ENCODE data around the gene RPL31.

RPL31 gene

DNA sequence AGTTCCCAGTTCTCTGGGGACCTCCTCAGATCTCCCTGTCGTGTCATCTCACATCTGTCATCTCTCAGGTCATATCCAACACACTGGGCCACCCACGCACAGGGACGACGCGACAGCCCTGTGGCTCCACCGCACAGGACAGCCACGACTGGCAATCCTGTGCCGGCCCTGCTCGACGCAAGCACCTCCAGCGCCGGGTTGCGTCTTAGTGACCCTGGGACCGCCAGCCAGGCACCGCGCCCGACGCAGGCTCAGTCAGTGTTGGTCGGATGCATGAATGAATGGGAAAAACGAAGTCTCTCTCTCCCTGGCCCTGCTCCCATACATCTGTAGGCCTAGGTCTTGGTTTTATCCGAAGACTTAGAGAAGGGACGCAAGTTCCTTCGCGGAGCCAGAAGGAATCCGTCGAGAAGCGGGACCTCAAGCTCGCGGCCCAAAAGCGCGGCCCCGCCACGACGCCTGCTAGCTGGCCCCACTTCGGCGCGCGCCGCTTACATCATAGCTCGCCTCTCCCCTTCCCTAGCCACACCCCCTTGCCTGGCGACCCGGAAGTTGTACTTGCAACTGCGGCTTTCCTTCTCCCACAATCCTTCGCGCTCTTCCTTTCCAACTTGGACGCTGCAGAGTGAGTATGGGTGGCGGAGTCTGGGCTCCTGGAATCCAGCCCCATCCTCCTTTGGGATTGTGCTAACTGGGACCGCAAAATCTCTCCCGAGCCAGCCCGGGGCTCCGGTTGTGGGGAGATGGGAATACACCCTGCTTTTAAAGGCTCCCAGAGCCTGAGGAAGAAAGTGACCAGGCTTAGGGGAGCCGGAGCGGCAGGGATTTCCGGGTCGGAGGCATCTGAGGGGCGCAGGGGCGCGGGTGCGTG is at the start of gene RPL31:
Gene RPL31 (plus strand): TSS at position 599 of the 871 bp plus-strand sequence. CDS start 413 bp downstream, outside the sequence.
- DNase-seq (ENCODE audit: low spot score): peak; percentile 99

DNA sequence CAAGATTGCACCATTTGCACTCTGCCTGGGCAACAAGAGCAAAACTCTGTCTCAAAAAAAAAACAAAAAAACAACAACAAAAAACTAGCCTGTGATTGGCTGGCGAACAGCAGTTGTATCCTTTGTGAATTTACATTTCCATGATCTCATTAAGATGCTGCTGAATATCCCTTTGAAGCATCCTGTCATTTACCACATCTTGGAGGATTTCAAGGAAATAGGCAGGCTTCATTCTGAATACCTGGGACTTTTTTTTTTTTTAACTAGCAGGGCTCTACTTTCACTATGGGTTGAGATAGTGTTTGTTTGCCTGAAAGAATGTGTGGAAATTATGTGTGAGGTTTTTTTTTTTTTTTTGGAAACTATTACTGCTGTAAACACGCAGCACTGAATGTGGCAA is 49.6 kb upstream of the RPL31 start:
- DNase-seq (ENCODE audit: low spot score): no peak

DNA sequence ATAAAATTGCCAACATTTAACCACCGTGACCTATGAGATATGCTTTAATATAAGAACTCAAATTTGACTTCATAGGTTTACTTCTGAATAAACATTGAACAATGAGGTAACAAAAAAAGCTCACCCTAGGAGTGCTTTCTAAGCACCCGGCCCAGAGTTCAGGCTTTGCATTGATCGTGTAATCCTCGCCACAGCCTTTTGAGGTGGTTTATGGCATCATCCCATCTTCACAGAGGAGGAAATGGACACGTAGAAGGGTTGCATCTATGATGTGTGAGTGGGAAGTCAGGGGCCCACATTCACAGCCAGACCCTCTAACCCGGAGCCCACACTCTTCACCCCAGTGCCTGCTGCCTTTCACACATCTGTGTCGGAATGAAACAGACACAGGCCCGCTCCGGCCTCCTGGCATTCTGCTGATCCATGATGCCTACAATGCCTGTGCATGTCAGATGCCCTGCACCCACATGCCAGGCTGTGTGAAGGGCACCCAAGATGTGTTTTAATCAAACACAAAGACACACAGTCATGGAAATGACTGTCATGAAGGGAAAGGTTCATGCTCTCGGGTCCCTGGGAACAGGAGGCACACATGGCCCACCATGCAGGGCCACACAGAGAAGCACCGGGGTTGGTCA is 48.6 kb upstream of the RPL31 start:
- no peak for DNase-seq (ENCODE audit: low spot score)

DNA sequence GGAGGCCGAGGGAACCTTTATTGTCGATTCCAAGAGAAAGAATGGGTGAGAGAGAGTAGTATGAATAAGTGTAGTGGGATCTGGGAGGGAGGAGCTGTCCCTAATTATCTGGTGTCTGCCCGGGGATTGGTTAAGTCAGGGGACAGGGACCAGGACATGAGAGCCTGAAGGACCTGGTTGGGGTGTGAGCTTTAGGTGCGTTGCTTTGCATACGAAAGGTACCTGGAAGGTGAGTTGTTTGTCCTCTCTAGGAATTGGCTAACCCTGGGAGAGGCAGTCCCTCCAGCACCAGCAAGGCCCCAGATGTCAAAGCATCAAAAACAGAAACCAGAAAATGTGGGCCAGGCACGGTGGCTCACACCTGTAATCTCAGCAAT is 48.1 kb upstream of the RPL31 start:
- no peak for DNase-seq (ENCODE audit: low spot score)

DNA sequence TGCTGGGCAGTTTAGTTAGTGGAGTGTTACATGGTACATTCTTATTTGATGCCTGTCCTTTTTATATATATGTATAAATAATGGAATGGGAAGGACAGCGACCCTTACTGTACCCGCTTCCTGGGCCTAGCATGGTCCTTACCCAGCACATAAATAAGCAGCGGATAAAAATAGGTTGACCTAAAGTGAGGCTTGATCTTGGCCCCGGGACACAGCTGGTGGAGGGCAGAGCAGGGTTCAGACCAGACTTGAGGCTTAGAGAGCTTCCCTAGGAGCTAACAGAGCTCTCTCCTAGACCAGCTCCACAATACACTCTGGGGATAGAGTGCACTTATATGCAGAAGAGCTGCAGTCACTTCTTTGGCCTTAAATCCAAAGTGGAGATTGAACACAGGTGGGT is 46.9 kb upstream of the RPL31 start:
- DNase-seq (ENCODE audit: low spot score): no peak

DNA sequence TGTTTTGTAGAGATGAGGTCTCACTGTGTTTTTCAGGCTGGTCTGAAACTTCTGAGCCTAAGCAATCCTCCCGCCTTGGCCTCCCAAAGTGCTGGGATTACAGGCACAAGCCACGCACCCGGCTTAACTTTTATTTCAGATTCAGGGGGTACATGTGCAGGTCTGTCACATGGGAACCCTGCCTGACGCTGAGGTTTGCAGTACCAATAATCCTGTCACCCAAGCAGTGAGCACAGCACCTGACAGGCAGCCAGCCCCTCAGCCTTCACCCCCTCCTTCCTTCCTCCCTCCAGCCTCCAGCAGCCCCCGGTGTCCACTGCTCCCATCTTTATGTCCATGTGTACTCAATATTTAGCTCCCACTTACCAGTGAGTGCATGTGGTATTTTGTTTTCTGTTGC is 46.0 kb upstream of the RPL31 start:
- DNase-seq (ENCODE audit: low spot score): no peak

DNA sequence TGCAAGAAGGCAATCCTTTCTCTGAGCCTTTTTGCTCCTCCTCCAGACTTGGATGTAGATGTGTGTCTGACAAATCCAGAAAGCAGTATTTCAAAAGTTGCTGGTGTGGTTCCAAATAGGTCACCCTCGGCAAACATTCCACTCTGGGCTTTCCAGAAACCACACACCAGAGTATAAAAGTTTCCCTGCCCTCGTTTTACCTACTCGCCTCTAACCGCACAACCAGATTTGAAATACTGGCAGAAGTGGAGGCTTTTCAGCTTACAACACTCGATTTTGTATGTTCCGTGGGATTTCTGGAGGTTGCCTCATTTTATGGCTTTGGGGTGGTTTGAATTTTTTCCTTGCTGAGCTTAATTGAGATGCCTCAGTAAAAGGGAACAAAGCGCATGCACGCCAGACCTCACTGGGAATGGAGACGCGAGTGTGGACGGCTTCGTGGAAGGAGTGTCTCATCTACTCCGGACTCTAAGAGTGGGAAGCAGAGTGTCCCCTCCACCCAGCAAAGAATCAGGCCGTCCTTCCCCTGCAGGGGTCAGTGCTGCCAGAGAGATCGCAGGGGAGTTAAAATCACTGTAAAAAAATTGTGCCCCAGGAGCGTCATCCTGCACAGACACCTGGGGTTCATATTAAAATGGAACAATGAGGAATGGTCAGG is 44.0 kb upstream of the RPL31 start:
- peak; percentile 94 for DNase-seq (ENCODE audit: low spot score)

DNA sequence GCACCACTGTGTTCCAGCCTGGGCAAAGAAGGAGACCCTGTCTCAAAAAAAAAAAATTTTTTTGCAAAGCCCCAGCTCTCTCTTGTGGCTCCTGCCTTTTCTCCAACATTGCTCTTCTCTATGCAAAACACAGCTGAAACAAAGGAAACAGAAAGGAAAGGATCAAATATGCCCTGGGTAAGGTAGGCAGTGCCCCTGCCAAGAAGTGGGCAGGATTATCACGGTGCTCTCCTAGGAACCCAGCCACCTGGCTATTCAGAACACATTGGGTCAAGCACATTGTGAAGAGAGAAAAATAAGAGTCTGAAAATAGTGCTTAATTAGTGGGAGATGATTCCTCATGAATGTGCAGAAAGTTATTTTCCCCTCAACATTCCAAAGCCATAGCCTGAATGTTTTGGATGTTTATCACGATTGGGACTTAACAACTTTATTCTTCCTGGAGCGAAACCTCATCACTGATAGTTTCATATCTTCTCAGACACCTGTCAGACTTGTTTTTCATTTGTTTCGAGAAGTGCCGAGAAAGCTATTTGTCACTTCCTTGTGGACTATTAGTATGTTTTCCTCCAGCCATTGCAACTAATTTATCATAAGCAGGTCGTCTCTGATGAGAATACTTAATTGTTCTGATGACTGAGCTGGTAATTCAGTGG is 42.7 kb upstream of the RPL31 start:
- peak; percentile 61 for DNase-seq (ENCODE audit: low spot score)

DNA sequence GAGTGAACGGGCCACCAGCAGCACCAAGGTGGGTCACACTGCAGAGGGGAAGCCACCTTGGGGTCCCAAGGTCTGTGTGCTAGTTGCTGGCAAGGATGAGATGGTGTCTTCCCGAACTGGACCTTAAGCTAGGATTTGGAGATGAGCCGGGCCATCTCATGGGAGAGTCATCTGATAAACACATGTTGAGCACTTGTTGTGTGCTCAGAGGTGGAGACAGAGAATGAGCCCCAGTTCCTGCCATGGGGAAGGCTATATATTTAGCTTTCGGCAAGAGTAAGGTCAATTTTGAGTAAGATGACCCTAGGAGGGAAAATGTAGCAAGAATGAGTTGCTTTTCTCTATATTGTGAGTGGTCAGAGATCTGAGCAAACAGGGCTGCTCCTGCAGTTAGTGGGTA is 41.4 kb upstream of the RPL31 start:
- DNase-seq (ENCODE audit: low spot score): no peak

DNA sequence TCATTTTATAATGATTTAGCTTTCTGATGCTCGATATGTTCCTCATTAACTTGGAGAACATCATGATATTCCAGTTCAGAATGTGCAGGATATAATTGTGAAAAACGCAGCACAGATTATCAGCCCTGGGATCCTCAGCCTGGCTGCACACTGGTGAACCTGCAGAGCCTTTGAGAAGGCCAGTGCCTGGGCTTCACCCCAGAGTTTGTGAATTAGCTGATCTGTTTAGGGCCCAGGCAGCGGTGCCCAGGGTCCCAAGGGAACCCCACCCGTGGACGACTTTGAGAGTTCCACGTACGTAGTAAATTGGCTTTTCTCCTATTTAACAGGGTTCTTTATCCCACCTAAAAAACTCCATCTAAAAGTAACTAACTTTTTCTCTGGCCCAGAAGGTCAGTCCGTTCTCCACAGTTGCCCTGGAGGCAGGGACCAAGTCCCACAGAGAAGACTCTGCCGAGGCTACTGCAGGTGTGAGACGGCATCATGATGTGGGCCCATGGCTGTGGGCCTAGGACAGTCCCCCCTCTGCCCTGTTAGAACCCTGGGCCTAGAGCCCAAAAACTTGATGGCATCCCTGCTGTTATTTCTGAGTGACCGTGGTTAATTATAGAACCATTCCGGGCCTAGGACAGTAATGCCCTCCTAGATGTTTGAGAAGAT is 39.6 kb upstream of the RPL31 start:
- no peak for DNase-seq (ENCODE audit: low spot score)

DNA sequence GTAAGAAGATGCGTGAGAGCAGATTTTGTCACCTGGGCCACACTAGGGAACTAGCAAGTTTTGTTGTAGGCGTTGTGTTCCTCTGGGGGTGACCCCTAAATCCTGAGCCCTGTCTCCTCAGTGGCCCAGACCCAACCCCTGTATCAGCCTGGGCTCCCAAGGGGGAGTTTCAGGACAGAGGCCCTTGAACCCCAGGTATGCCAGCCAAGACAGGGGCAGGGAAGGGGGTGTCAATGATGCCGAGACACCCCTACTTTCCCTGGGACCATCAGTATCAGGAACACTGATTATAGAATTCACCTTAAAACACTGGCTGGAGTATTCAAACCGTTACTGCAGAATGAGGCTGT is 39.1 kb upstream of the RPL31 start:
- no peak for DNase-seq (ENCODE audit: low spot score)

DNA sequence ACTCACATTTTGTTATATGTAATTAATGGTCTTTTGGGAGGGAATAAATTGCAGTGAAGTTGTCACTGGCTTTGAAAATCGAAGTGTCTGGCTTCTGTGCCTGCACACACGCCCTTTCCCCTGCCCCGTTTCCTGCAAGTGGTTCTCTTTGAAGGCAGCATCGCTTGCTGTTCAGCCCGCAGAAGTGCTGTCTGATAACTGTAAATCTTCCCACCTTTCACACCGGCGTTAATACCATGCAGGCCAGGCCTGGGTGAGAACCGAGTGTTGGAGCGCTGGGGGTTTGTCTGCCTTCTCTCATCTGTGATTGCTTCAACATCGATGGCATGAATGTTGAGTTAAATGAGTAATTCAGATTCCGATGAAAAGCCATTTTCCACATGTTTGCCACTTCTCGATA is 37.9 kb upstream of the RPL31 start:
- DNase-seq (ENCODE audit: low spot score): no peak

DNA sequence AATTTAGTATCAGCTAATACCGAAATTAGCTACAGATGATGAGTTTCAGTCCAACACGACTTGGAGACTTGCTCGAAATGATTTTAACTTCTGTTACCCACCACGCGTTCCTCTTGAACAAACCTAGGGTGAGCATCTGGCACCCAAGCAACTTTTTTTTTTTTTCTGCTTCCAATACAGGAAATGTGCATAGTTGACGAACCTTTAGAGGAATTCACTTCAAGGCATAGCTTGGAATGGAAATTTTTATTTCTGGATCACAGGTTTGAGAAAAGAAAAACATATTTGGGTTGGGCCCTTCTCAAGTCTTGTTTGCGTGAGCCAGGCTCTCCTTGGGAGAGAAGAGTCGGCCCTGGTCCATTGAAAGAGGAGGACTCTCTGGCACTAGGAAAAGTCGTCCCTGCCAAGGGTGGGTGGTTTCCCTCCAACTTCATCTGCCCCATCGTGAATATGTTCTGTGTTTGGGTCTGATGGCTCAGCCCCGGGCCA is 37.4 kb upstream of the RPL31 start:
- no peak for DNase-seq (ENCODE audit: low spot score)

DNA sequence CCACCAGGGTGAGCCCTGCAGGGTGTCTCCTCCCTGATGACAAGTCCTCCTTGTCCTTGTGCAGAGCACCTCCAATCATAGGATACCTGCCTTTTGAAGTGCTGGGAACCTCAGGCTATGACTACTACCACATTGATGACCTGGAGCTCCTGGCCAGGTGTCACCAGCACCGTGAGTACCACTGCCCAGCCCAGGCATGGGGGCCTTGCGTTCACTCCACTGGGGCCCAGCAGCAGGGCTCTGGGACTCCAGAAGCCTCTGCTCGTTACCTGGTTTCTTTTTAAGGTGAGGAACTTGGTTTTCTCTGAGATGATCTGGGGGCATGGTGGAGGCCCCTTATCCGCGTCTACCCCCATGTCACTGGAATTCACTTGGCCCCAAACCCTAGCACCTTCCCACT is 36.5 kb upstream of the RPL31 start:
- no peak for DNase-seq (ENCODE audit: low spot score)

DNA sequence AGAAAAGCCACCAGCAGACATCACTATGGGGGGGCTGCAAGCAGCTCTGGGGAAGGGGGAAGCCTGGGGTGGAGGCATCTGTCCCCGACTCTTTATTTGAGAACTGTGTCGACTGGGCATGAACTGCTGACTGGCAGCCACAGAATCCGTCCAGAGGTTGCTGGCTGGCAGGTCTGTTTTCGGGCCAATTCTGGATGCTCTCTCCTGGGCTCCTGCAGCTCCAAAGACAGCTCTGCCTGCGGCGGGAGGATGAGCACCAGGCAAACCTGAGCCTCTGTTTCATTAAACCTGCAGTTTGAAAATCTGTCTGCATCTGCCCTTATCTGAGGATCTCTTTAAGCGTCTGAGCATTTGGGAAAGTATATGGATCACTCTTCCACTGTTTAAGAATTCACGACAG is 34.4 kb upstream of the RPL31 start:
- DNase-seq (ENCODE audit: low spot score): no peak

DNA sequence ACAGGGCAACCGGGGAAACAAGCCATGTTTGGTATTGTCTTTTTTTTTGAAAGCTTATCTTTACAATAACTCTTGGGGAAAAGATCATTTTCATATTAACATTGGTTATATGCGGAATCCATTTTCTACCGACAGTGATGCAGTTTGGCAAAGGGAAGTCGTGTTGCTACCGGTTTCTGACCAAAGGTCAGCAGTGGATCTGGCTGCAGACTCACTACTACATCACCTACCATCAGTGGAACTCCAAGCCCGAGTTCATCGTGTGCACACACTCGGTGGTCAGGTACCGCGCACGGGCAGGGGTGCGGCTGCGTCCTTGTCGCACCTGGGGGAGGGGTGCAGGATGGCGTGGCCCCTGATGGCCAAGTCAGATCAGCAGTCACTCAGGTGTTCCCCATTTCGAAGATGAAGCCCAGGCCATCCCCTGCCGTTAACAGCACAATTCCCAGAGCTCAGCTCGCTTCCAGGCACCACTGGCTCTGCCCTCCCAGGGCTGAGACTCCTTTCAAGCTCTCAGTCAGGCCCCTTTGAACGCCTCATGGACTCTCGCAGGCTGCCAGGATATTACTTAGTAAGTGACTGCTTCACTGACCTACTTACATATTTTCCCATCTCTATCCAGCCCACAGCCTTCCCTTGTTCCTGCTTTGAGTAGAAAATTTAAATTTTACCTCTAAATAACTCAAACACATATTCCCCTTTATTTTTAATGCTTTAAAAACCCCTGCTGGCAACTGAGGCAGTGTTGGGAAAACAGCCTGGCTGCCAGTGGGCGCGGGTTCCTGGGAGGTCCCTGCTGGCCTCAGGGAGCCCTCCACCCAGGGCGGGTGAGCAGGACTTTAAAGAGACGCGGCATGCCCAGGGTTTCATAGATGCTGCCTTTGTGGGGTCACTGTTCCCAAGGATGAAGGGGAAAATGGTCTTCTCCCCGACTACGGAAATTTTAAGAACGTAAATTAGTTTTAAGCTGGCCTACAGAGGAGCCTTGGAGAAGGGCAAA is 33.6 kb upstream of the RPL31 start:
- DNase-seq (ENCODE audit: low spot score): no peak

DNA sequence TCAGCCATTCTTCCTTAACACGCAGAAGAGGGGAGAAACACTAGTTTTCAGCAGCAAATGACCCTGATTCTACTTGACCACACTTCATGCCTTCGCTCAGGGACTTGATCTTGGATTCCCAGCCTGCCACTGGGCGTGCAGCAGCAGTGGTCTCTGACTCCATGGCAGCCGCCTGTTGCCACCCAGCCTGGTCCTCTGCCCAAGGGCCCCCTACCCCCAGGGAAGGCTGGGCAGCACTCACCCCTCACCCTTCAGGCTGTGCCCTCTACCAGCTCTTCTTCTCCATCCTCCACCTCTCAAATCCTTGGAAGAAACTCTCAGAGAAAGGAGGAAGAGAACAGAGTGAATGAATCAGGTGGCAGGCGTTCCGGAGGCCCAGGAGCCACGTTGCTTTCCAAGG is 32.1 kb upstream of the RPL31 start:
- no peak for DNase-seq (ENCODE audit: low spot score)

DNA sequence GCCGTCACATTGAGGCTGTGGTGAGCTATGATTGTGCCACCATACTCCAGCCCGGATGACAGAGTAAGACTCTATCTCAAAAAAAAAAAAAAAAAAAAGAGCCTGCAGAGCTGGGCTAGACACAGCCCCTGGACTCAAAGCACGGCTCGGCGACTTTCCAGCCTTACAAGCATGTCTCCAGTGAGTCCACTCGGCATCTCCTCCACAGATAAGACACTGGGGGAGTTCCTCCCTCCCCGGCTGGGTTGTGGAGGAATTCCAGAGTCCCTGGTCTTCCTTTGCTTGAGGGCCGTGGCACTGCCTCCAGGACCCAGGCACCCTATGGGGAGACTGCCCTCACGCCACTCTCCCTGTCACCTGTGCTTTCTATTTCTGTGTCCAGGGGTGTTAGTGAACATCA is 30.9 kb upstream of the RPL31 start:
- no peak for DNase-seq (ENCODE audit: low spot score)

DNA sequence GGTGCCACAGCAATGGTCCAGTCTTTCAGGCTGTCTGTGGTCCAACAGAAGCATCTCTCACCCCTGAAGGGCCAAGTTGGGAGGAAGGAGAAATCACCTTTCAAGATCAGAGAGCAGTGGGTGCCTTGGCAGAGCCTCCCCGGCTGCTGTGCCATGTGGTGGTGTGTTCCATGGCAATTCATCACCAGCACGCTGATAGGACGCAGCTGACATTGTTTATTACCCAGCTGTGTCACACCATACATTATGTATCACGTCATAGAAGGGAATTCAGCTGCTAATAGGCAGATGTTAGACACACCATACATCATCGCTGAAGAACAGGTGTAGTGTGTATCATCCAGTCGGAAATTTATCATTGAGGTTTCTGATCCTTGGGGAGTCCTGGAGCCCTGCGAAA is 29.6 kb upstream of the RPL31 start:
- DNase-seq (ENCODE audit: low spot score): no peak

DNA sequence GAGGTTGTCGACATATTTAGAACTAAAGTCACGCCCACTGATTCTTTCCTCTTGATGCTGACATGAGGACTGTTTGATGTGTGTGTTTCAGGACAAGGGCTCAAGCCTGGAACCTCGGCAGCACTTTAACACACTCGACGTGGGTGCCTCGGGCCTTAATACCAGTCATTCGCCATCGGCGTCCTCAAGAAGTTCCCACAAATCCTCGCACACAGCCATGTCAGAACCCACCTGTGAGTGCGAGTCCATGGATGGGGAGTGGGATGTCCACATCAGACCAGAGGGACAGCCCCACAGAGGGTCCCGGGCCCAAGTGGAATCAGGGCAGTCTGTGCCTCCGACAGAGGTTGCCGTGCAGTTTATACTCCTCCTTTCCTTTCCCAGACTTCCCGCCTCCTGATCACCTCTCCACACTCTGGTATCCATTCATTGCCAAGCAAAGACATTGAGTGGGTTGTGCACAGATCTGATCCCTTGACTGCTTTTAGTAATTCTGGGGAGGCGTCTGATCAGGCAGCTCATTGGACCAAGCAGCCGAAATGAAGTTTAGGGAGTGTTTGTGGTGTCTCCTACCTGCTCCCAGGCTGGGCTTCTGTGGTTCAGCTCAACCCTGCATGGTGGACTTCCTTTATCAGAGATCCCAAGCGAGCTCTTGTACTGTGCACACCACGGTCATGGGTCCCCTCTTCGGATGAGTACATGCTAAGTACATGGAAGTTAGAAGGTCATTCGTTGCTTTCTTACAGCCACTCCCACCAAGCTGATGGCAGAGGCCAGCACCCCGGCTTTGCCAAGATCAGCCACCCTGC is 27.2 kb upstream of the RPL31 start:
- no peak for DNase-seq (ENCODE audit: low spot score)

All from AG08395 (cell line).